Pancreas (tissue), 10 donors: Measurements from ENCODE around the gene KLK1. TPM values are rescaled to one million over a fixed set of nuclear protein-coding genes. Genes with fewer than 3 reads are reported as not detected.
"Not testable (repeated sequence)": the region's sequence is repeated elsewhere in the genome, so short reads cannot be mapped to it uniquely, and the experiment has no call there.

ENCODE experiments used
- ATAC-seq, 4 donors: fragments of 200-7000 bp; cut with Tn5 transposase; one replicate each; pipeline versions ENCODE4 v1.8.0 to v1.9.1; 2020; ENCODE audit warnings: mild to moderate bottlenecking in 4 of 4, moderate library complexity in 4 of 4
- DNase-seq, 6 donors: peaks; one replicate each; pipeline ENCODE4 v3.0.0-alpha.2; 2020
- FAIRE-seq: peaks from 2 replicates; lab custom pipeline; 2012; peaks lifted over from hg19 to GRCh38; lab: Jason Lieb, UNC
- H3K27ac ChIP-seq, 4 donors: fragments of 200-600 bp; sonication (generic); 1 replicate in 3 of 4; 2 replicates in 1 of 4; pipeline versions ENCODE4 v1.5.0 to v1.8.0; 2020
- H3K27me3 ChIP-seq, 4 donors: fragments of 200-600 bp; one replicate each; pipeline ENCODE4 v1.8.0; 2021
- H3K36me3 ChIP-seq, 3 donors: fragments of 200-600 bp; sonication (generic) in 1 of 3; one replicate each; pipeline versions ENCODE4 v1.5.0 to v1.8.0; 2020 to 2021
- H3K4me1 ChIP-seq, 3 donors: fragments of 200-600 bp; one replicate each; pipeline ENCODE4 v1.8.0; 2021
- H3K4me3 ChIP-seq, 4 donors: fragments of 200-600 bp; sonication (generic) in 2 of 4; one replicate each; pipeline versions ENCODE4 v1.5.0 to v1.8.0; 2020 to 2021
- H3K9me3 ChIP-seq, 4 donors: fragments of 200-600 bp; one replicate each; pipeline ENCODE4 v1.8.0; 2021
- WGBS, 2 donors: extraction: QIAGEN DNeasy Blood & Tissue Kit; methylation state at CpG; one replicate each; pipeline ENCODE4 v1.1.7; 2013; 5-methylcytosine and 5-hydroxymethylcytosine counted together
- intact Hi-C, 3 donors: fragments of 100-400 bp; cut with DNase I; formaldehyde crosslinking; loops; one replicate each; pipeline versions ENCODE4 v1.11.1 to v1.14.2; 2022
- polyA plus RNA-seq, 2 donors: library from polyadenylated mRNA; stranded (reverse); fragments of 200-250 nt; gene quantifications; one replicate each; pipeline ENCODE4 v1.2.3, GENCODE V29; 2013
- total RNA-seq, 6 donors: library from RNA; stranded (reverse); fragmentation: NEBNext Ultra II Directional in 4 of 6; extraction: Animal tissue kit (Norgen Biotek cat#: 25700) in 4 of 6; gene quantifications; one replicate each; pipeline versions ENCODE4 v1.2.1 to v1.2.4, GENCODE V29; 2021 to 2023
- TF ChIP-seq, protein P1 (sequence below), 4 donors: fragments of 200-600 bp; sonication (generic) in 3 of 4; IDR thresholded peaks; one replicate each; pipeline versions ENCODE4 v1.5.0 to v1.8.0; 2021; ENCODE audit warnings: antibody characterized with exemption in 4 of 4
- donor health status: healthy with polysubstance abuse.
- donor health status: DM: no; HTN: no; CAD: no; lungs with moderate emphysema.
- donor health status: DM: no; HTN: no; CAD: no.
- donor health status: control.
- donor health status: control.
- donor health status: Bipolar disorder and iron deficiency.
- donor health status: DM: yes; HTN: yes; CAD: no.
- donor health status: DM: no; HTN: no; CAD: no.
- donor health status: DM: no; HTN: no; CAD: no.
- donor health status: DM: yes; HTN: yes; CAD: no.

The KLK1 gene
- total and polyA plus RNA-seq, 8 donors: 607 to 1,981 (median 800) TPM

DNA sequence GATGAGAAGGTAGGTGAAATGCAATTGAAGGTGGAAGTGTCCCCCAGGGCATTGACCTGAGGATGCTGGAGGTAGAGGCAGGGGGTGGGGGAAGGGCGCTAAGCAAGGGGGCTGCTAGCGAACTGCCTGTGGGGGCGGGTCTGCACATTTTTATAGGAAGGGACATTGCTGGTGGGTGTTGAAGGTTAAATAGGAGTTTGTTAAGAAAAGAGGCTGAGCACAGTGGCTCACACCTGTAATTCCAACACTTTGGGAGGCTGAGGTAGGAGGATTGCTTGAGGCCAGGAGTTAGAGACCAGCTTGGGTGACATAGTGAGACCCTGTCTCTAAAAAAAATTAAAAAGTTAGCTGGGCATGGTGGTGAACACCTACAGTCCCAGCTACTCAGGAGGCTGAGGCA is 38.9 kb downstream of the KLK1 start:
- FAIRE-seq (no peak), ATAC-seq (no peak), DNase-seq (no peak)
- no peak overlapping the region for H3K27ac ChIP-seq
- TF ChIP-seq, protein P1, sequence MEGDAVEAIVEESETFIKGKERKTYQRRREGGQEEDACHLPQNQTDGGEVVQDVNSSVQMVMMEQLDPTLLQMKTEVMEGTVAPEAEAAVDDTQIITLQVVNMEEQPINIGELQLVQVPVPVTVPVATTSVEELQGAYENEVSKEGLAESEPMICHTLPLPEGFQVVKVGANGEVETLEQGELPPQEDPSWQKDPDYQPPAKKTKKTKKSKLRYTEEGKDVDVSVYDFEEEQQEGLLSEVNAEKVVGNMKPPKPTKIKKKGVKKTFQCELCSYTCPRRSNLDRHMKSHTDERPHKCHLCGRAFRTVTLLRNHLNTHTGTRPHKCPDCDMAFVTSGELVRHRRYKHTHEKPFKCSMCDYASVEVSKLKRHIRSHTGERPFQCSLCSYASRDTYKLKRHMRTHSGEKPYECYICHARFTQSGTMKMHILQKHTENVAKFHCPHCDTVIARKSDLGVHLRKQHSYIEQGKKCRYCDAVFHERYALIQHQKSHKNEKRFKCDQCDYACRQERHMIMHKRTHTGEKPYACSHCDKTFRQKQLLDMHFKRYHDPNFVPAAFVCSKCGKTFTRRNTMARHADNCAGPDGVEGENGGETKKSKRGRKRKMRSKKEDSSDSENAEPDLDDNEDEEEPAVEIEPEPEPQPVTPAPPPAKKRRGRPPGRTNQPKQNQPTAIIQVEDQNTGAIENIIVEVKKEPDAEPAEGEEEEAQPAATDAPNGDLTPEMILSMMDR (IDR thresholded peaks at IDR 0.05): no peak
- H3K9me3 ChIP-seq: no peaks in the 10 kb centered on the region
- 78 to 86% methylated on average over 3 of the region's 3 CpGs for WGBS, 2 donors
- peaks cover 0 to 18% (median 5%) of the 10 kb centered on the region in 4 donors for H3K27me3 ChIP-seq
- H3K4me3 ChIP-seq: no peak overlapping the region
- H3K4me1 ChIP-seq: no peaks in the 10 kb centered on the region
- intact Hi-C loops: loop anchor here in 1 of 3 donors (5.0 kb wide), 2 partner anchors 242 to 427 kb away; no protein-coding TSS in a partner anchor
- no peaks in the 10 kb centered on the region for H3K36me3 ChIP-seq

- 31 to 34% methylated on average over 8 of the region's 8 CpGs for WGBS, 2 donors
- not testable (repeated sequence) for H3K4me3 ChIP-seq, H3K36me3 ChIP-seq, DNase-seq, ATAC-seq, FAIRE-seq, H3K9me3 ChIP-seq, H3K27ac ChIP-seq, H3K4me1 ChIP-seq
- H3K27me3 ChIP-seq: peaks cover 0 to 24% (median 5%) of the 10 kb centered on the region in 4 donors
- intact Hi-C loops: loop anchor here in 1 of 3 donors (5.0 kb wide), 2 partner anchors 241 to 426 kb away; no protein-coding TSS in a partner anchor
Observed at GRCh38 chr19:50783848-50784152, 39.8 kb downstream of the KLK1 start.

GRCh38 chr19:50780753-50781435 is 42.7 kb downstream of the KLK1 start:
- TF ChIP-seq, protein P1 (IDR thresholded peaks at IDR 0.05): no peak
- Histone ChIP-seq H3K4me3 (no peak overlapping the region), H3K4me1 (no peaks in the 10 kb centered on the region), H3K27ac (no peak overlapping the region), H3K36me3 (no peaks in the 10 kb centered on the region), H3K27me3 (peaks cover 0 to 44% (median 14%) of the 10 kb centered on the region in 4 donors), H3K9me3 (no peaks in the 10 kb centered on the region)
- intact Hi-C loops: loop anchor here in 1 of 3 donors (5.0 kb wide), 2 partner anchors 239 to 424 kb away; no protein-coding TSS in a partner anchor
- no peak for FAIRE-seq
- ATAC-seq: no peak
- DNase-seq: no peak
- WGBS, 2 donors: 40 to 57% methylated on average over 16 of the region's 16 CpGs

GRCh38 chr19:50779504-50780457 is 43.8 kb downstream of the KLK1 start:
- Histone ChIP-seq H3K4me3 (no peak overlapping the region), H3K4me1 (no peaks in the 10 kb centered on the region), H3K27ac (no peak overlapping the region), H3K36me3 (no peaks in the 10 kb centered on the region), H3K27me3 (peaks cover 0 to 46% (median 14%) of the 10 kb centered on the region in 4 donors), H3K9me3 (no peaks in the 10 kb centered on the region)
- DNase-seq (no peak), ATAC-seq (no peak), FAIRE-seq (no peak)
- intact Hi-C loops: loop anchor here in 1 of 3 donors (5.0 kb wide), 2 partner anchors 237 to 422 kb away; no protein-coding TSS in a partner anchor
- WGBS, 2 donors: 33 to 36% methylated on average over 25 of the region's 25 CpGs
- TF ChIP-seq, protein P1 (IDR thresholded peaks at IDR 0.05): no peak

DNA sequence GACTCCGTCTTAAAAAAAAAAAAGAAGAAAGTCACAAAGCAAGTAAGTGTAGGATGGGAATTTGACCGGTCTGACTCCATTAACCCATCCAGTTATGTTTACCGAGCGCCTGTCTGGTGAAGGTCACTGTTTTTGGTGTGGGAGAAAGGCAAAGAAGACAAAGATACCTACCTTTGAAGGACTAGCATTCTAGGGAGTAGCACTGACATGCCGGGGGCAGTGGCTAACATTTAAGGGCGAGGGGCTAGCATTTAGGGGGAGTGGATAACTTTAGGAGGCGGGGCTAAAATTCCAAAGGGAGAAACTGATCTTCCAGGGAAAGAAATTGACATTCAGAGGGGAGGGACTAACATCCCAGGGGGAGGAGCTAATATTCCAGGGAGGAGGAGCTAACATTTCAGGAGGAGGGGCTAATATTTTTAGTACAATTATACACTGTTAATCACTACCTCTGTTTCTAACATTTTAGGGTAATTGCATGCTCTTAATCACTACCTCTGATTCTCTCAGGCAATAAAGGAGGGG is 44.6 kb downstream of the KLK1 start:
- intact Hi-C loops: no loop called here
- FAIRE-seq: no peak
- WGBS, 2 donors: 33 to 38% methylated on average over 7 of the region's 7 CpGs

More for the DNA sequence above, 44.6 kb downstream of the KLK1 start:
- H3K9me3 ChIP-seq: no peaks in the 10 kb centered on the region
- H3K36me3 ChIP-seq: no peaks in the 10 kb centered on the region
- ATAC-seq (no peak), DNase-seq (no peak)
- TF ChIP-seq, protein P1 (IDR thresholded peaks at IDR 0.05): no peak
- H3K4me1 ChIP-seq: no peaks in the 10 kb centered on the region
- no peak overlapping the region for H3K4me3 ChIP-seq
- H3K27me3 ChIP-seq: peaks cover 0 to 46% (median 14%) of the 10 kb centered on the region in 4 donors
- H3K27ac ChIP-seq: no peak overlapping the region
